Pancreas (tissue), 10 donors: ENCODE data around the gene SMG1. TPM values are rescaled to one million over a fixed set of nuclear protein-coding genes. Genes with fewer than 3 reads are reported as not detected.
"Not testable (repeated sequence)": the region's sequence is repeated elsewhere in the genome, so short reads cannot be mapped to it uniquely, and the experiment has no call there.

ENCODE experiments used
- ATAC-seq, 4 donors: fragments of 200-7000 bp; cut with Tn5 transposase; one replicate each; pipeline versions ENCODE4 v1.8.0 to v1.9.1; 2020; ENCODE audit warnings: mild to moderate bottlenecking in 4 of 4, moderate library complexity in 4 of 4
- DNase-seq, 6 donors: peaks; one replicate each; pipeline ENCODE4 v3.0.0-alpha.2; 2020
- FAIRE-seq: peaks from 2 replicates; lab custom pipeline; 2012; peaks lifted over from hg19 to GRCh38; lab: Jason Lieb, UNC
- H3K27ac ChIP-seq, 4 donors: fragments of 200-600 bp; sonication (generic); 1 replicate in 3 of 4; 2 replicates in 1 of 4; pipeline versions ENCODE4 v1.5.0 to v1.8.0; 2020
- H3K27me3 ChIP-seq, 4 donors: fragments of 200-600 bp; one replicate each; pipeline ENCODE4 v1.8.0; 2021
- H3K36me3 ChIP-seq, 3 donors: fragments of 200-600 bp; sonication (generic) in 1 of 3; one replicate each; pipeline versions ENCODE4 v1.5.0 to v1.8.0; 2020 to 2021
- H3K4me1 ChIP-seq, 3 donors: fragments of 200-600 bp; one replicate each; pipeline ENCODE4 v1.8.0; 2021
- H3K4me3 ChIP-seq, 4 donors: fragments of 200-600 bp; sonication (generic) in 2 of 4; one replicate each; pipeline versions ENCODE4 v1.5.0 to v1.8.0; 2020 to 2021
- H3K9me3 ChIP-seq, 4 donors: fragments of 200-600 bp; one replicate each; pipeline ENCODE4 v1.8.0; 2021
- CTCF ChIP-seq, 4 donors: fragments of 200-600 bp; sonication (generic) in 3 of 4; IDR thresholded peaks; one replicate each; pipeline versions ENCODE4 v1.5.0 to v1.8.0; 2021; ENCODE audit warnings: antibody characterized with exemption in 4 of 4
- WGBS, 2 donors: extraction: QIAGEN DNeasy Blood & Tissue Kit; methylation state at CpG; one replicate each; pipeline ENCODE4 v1.1.7; 2013; 5-methylcytosine and 5-hydroxymethylcytosine counted together
- intact Hi-C, 3 donors: fragments of 100-400 bp; cut with DNase I; formaldehyde crosslinking; loops; one replicate each; pipeline versions ENCODE4 v1.11.1 to v1.14.2; 2022
- polyA plus RNA-seq, 2 donors: library from polyadenylated mRNA; stranded (reverse); fragments of 200-250 nt; gene quantifications; one replicate each; pipeline ENCODE4 v1.2.3, GENCODE V29; 2013
- total RNA-seq, 6 donors: library from RNA; stranded (reverse); fragmentation: NEBNext Ultra II Directional in 4 of 6; extraction: Animal tissue kit (Norgen Biotek cat#: 25700) in 4 of 6; gene quantifications; one replicate each; pipeline versions ENCODE4 v1.2.1 to v1.2.4, GENCODE V29; 2021 to 2023
- donor health status: healthy with polysubstance abuse.
- donor health status: DM: no; HTN: no; CAD: no; lungs with moderate emphysema.
- donor health status: DM: no; HTN: no; CAD: no.
- donor health status: control.
- donor health status: control.
- donor health status: Bipolar disorder and iron deficiency.
- donor health status: DM: yes; HTN: yes; CAD: no.
- donor health status: DM: no; HTN: no; CAD: no.
- donor health status: DM: no; HTN: no; CAD: no.
- donor health status: DM: yes; HTN: yes; CAD: no.

SMG1 gene
- 10 to 100 TPM; 22.7 to 52.2 (median 30.5) TPM for total RNA-seq
- 10 to 100 TPM in 1 of 2 donors, 1 to 10 TPM in 1; 9.8 to 11.0 TPM for polyA plus RNA-seq

- intact Hi-C loops, H3K27me3 ChIP-seq, H3K36me3 ChIP-seq, FAIRE-seq, H3K9me3 ChIP-seq, H3K4me1 ChIP-seq: not testable (repeated sequence)
- Histone ChIP-seq H3K27ac (peak within 1 kb of the TSS; percentile 76 to 92 (median 86)), H3K4me3 (peak within 1 kb of the TSS; percentile 47 to 74 (median 64))
- WGBS, 2 donors: 0 to 1% methylated on average over 46 to 104 of the region's 104 CpGs
- DNase-seq (peak; percentile 95 to 98 (median 96)), ATAC-seq (peak; percentile 93 to 98 (median 94))
These were observed at the start of gene SMG1 for GRCh38 chr16:18925986-18926865. Gene SMG1 (minus strand): TSS chr16:18926408. CDS start chr16:18926041, 367 bp downstream.

- DNase-seq: no peak
- Histone ChIP-seq H3K36me3 (no peaks in the 10 kb centered on the region), H3K27me3 (no peaks in the 10 kb centered on the region), H3K4me1 (no peaks in the 10 kb centered on the region), H3K4me3 (no peak overlapping the region), H3K27ac (no peak overlapping the region), H3K9me3 (no peaks in the 10 kb centered on the region)
- no peak for FAIRE-seq
- no peak for ATAC-seq
- no peak for TF ChIP-seq CTCF (IDR thresholded peaks at IDR 0.05)
- WGBS, 2 donors: 39 to 55% methylated on average over 3 of the region's 3 CpGs
- intact Hi-C loops: no loop called here
These were observed 48.9 kb upstream of the SMG1 start for GRCh38 chr16:18975109-18975508.

GRCh38 chr16:18969855-18970240, 43.6 kb upstream of the SMG1 start:
- Histone ChIP-seq H3K4me1 (no peaks in the 10 kb centered on the region), H3K27ac (no peak overlapping the region), H3K4me3 (no peak overlapping the region), H3K36me3 (no peaks in the 10 kb centered on the region), H3K9me3 (no peaks in the 10 kb centered on the region), H3K27me3 (no peaks in the 10 kb centered on the region)
- FAIRE-seq (no peak), DNase-seq (no peak), ATAC-seq (no peak)
- 58 to 70% methylated on average over 4 of the region's 4 CpGs for WGBS, 2 donors
- intact Hi-C loops: no loop called here
- TF ChIP-seq CTCF (IDR thresholded peaks at IDR 0.05): no peak

- no peaks in the 10 kb centered on the region for H3K4me1 ChIP-seq
- no peaks in the 10 kb centered on the region for H3K36me3 ChIP-seq
- H3K27ac ChIP-seq: no peak overlapping the region
- ATAC-seq (peak; percentile 87 to 100 (median 96)), FAIRE-seq (no peak), DNase-seq (peak; percentile 52 to 95 (median 80))
- no peaks in the 10 kb centered on the region for H3K9me3 ChIP-seq
- intact Hi-C loops: no loop called here
- WGBS, 2 donors: 14 to 19% methylated on average over 18 of the region's 18 CpGs
- no peaks in the 10 kb centered on the region for H3K27me3 ChIP-seq
- peak overlapping the region in 1 of 4 donors; percentile 11 for H3K4me3 ChIP-seq
- TF ChIP-seq CTCF (IDR thresholded peaks at IDR 0.05): peak; percentile 82 to 95 (median 88)
These were observed 43.0 kb upstream of the SMG1 start for GRCh38 chr16:18969050-18969854.

- Histone ChIP-seq H3K4me3 (no peak overlapping the region), H3K9me3 (no peaks in the 10 kb centered on the region), H3K36me3 (no peaks in the 10 kb centered on the region), H3K27ac (no peak overlapping the region), H3K27me3 (no peaks in the 10 kb centered on the region), H3K4me1 (no peaks in the 10 kb centered on the region)
- ATAC-seq (no peak), FAIRE-seq (no peak), DNase-seq (no peak)
- no peak for TF ChIP-seq CTCF (IDR thresholded peaks at IDR 0.05)
- WGBS, 2 donors: 78 to 91% methylated on average over 5 of the region's 5 CpGs
- intact Hi-C loops: no loop called here
These were observed 40.6 kb upstream of the SMG1 start for GRCh38 chr16:18966791-18967190.
